MM.1S (cell line): ENCODE measurements around the gene MCU.

Experiments
- EZH2 ChIP-seq: fragments of 300-600 bp; sonication (generic); optimal IDR thresholded peaks from 2 replicates; pipeline ENCODE3; 2017; ENCODE audit warnings: low read depth, mild to moderate bottlenecking, antibody characterized with exemption, low read length, mixed read lengths
- EZH2phosphoT487 ChIP-seq: fragments of 300-600 bp; sonication (generic); IDR thresholded peaks from 2 replicates; pipeline ENCODE4 v1.6.1; 2018; ENCODE audit warnings: antibody characterized with exemption, low read length
- TF ChIP-seq, protein P1 (sequence below): fragments of 300-600 bp; sonication (generic); IDR thresholded peaks from 2 replicates; pipeline ENCODE4 v1.5.1; 2016; ENCODE audit warnings: antibody characterized with exemption, low read length, mixed read lengths

DNA sequence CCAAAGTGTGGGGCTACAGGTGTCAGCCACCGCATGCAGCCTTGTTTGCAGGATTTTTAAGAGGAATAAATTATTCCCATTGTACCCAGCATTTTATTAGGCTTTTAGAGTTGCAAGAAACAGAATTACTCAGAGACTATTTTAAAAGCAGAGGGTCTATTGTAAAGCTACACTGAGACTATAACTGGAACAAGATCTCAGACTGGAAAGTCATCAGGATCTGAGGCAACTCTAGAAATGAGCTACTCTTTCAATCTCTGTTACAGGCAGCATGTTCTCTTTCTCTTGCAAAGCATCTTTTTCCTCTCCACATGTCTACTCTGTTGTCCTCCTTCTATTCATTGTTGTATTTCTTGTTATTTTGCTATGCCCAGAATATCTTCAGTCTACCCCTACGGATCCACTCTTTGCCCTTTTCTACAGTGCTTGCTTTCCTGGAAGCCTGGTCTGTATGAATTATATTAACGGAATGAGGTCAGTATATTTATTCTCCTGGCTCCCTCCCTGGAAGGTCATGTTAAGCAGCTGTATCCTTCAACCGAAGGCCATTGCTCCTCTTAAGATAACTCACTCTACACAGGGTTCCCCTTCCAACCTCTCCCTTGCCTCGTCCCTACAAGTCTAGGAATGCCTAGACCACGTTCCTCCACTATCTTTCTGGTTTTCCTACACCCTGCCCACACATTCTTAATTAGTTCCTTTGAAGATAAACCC lies 38.4 kb upstream of the MCU start:
- TF ChIP-seq, protein P1, sequence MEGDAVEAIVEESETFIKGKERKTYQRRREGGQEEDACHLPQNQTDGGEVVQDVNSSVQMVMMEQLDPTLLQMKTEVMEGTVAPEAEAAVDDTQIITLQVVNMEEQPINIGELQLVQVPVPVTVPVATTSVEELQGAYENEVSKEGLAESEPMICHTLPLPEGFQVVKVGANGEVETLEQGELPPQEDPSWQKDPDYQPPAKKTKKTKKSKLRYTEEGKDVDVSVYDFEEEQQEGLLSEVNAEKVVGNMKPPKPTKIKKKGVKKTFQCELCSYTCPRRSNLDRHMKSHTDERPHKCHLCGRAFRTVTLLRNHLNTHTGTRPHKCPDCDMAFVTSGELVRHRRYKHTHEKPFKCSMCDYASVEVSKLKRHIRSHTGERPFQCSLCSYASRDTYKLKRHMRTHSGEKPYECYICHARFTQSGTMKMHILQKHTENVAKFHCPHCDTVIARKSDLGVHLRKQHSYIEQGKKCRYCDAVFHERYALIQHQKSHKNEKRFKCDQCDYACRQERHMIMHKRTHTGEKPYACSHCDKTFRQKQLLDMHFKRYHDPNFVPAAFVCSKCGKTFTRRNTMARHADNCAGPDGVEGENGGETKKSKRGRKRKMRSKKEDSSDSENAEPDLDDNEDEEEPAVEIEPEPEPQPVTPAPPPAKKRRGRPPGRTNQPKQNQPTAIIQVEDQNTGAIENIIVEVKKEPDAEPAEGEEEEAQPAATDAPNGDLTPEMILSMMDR, result no peak
- TF ChIP-seq EZH2 (no peak), EZH2phosphoT487 (no peak)
